HepG2 (cell line): ENCODE results near the gene SAMD8. TPM values are rescaled to one million over a fixed set of nuclear protein-coding genes. Genes with fewer than 3 reads are reported as not detected.

Experiments used
- ATF3 ChIP-seq: sonication (generic); formaldehyde crosslinking; IDR thresholded peaks from 2 replicates; pipeline ENCODE4 v1.4.0; 2020; ENCODE audit warnings: missing genetic modification reagents
- HNRNPK ChIP-seq: fragments of 200-400 bp; formaldehyde crosslinking; IDR thresholded peaks from 2 replicates; pipeline ENCODE4 v1.6.1; 2018; ENCODE audit warnings: low read length, low read depth, moderate library complexity, mild to moderate bottlenecking; ENCODE audit not compliant: poor library complexity, severe bottlenecking
- KLF16 ChIP-seq, 2 experiments: sonication (generic) in 1 of 2; formaldehyde crosslinking in 1 of 2; IDR thresholded peaks; 2 replicates each; pipeline versions ENCODE4 v1.6.1 to v1.8.0; 2016 to 2023; ENCODE audit warnings: missing genetic modification reagents in 2 of 2, missing compliant biosample characterization in 1 of 2
- LRRFIP1 ChIP-seq: sonication (generic); formaldehyde crosslinking; conservative IDR thresholded peaks from 2 replicates; pipeline ENCODE4 v1.4.0; 2020; ENCODE audit warnings: missing genetic modification reagents
- PLSCR1 ChIP-seq: sonication (generic); formaldehyde crosslinking; IDR thresholded peaks from 2 replicates; pipeline ENCODE4 v1.5.0; 2020; ENCODE audit warnings: missing genetic modification reagents, mild to moderate bottlenecking, borderline replicate concordance
- RARG ChIP-seq: sonication (generic); formaldehyde crosslinking; IDR thresholded peaks from 2 replicates; pipeline ENCODE4 v1.4.0; 2020; ENCODE audit warnings: low read depth, mild to moderate bottlenecking, missing genetic modification reagents
- STAT6 ChIP-seq: sonication (generic); formaldehyde crosslinking; IDR thresholded peaks from 2 replicates; pipeline ENCODE4 v1.4.0; 2020; ENCODE audit warnings: missing genetic modification reagents, mild to moderate bottlenecking, borderline replicate concordance
- TEF ChIP-seq: sonication (generic); formaldehyde crosslinking; IDR thresholded peaks from 2 replicates; pipeline ENCODE4 v1.5.0; 2020; ENCODE audit warnings: missing genetic modification reagents
- UBTF ChIP-seq: sonication (generic); formaldehyde crosslinking; IDR thresholded peaks from 2 replicates; pipeline ENCODE4 v1.4.0; 2020; ENCODE audit warnings: mild to moderate bottlenecking, missing genetic modification reagents
- ZNF142 ChIP-seq: sonication (generic); formaldehyde crosslinking; IDR thresholded peaks from 2 replicates; pipeline ENCODE4 v1.4.0; 2020; ENCODE audit warnings: missing genetic modification reagents
- ZNF879 ChIP-seq: sonication (generic); formaldehyde crosslinking; IDR thresholded peaks from 2 replicates; pipeline ENCODE4 v1.8.1; 2023; ENCODE audit warnings: missing genetic modification reagents
- polyA plus RNA-seq, 8 experiments: library from polyadenylated mRNA; depleted of rRNA in 3 of 8; stranded (reverse) in 7 of 8; unstranded in 1 of 8; fragments of >200 nt; fragmentation: Illumina TruSeq in 4 of 8; extraction: Trizol in 4 of 8; gene quantifications; 2 replicates each; pipeline versions ENCODE4 v1.2.1 to v1.2.3, GENCODE V29; 2011 to 2016; ENCODE audit warnings: low read depth in 4 of 8, missing spikeins in 1 of 8, mixed read lengths in 1 of 8; ENCODE audit not compliant: insufficient read depth in 1 of 8
- total RNA-seq, 5 experiments: library from RNA; depleted of rRNA; stranded (reverse); fragments of >200 nt; fragmentation: Illumina TruSeq; extraction: Trizol; gene quantifications; 2 replicates each; pipeline ENCODE4 v1.2.3, GENCODE V29; 2016; ENCODE audit warnings: low read depth in 1 of 5

The SAMD8 gene
- total and polyA plus RNA-seq, 2 of the 13 experiments (the other 11 are each of a cell fraction or from before 2014, with no cell fraction given), result 10.4 to 13.2 TPM

GRCh38 chr10:75111365-75111906 is at the start of gene SAMD8 (continued):
- TF ChIP-seq ZNF142 (CRISPR knock-in tag) (no peak), ATF3 (CRISPR knock-in tag) (no peak), UBTF (CRISPR knock-in tag) (peak; percentile 64; the same call in 1 of the 2 replicates), HNRNPK (no peak), LRRFIP1 (CRISPR knock-in tag) (no peak), PLSCR1 (CRISPR knock-in tag) (no peak), KLF16 (CRISPR knock-in tag; IDR thresholded peaks at IDR 0.05) (peak in 1 of 2 experiments; percentile 57; a peak in 2 of 4 replicates), TEF (CRISPR knock-in tag) (no peak), STAT6 (CRISPR knock-in tag) (no peak), ZNF879 (CRISPR knock-in tag) (no peak), RARG (CRISPR knock-in tag) (no peak)
